PC-9 (cell line): ENCODE measurements around the gene PTPRD. TPM values are rescaled to one million over a fixed set of nuclear protein-coding genes. Genes with fewer than 3 reads are reported as not detected.

Source experiments
- BruUV-seq: library from RNA; stranded (reverse); fragments of 400-500 nt; replicated peaks from 2 replicates; lab custom pipeline; 2021; lab: Mats Ljungman, UMichigan
- CTCF ChIA-PET: fragments of 300-600 bp; sonication (Branson Sonifier 250); formaldehyde crosslinking; loops from one replicate; lab custom pipeline; 2022; ENCODE audit warnings: antibody characterized with exemption; lab: Charles Lee
- POLR2A ChIA-PET: fragments of 300-600 bp; sonication (Branson Sonifier 250); formaldehyde crosslinking; loops from one replicate; lab custom pipeline; 2022; ENCODE audit warnings: antibody characterized with exemption; ENCODE audit not compliant: unreplicated experiment; lab: Charles Lee
- DNase-seq, 2 experiments: peaks; one replicate each; pipeline versions ENCODE4 v3.0.0 to v3.0.0-alpha.2; 2015 to 2022; ENCODE audit warnings: mixed read lengths in 1 of 2
- H2AFZ ChIP-seq: fragments of 200-600 bp; sonication (generic); 2 replicates; pipeline ENCODE4 v1.8.1; 2017; ENCODE audit warnings: antibody characterized with exemption
- H3F3A ChIP-seq: fragments of 200-600 bp; sonication (generic); 2 replicates; pipeline ENCODE4 v1.8.1; 2017; ENCODE audit warnings: antibody characterized with exemption, mild to moderate bottlenecking, low read depth; ENCODE audit not compliant: insufficient read depth
- H3K27ac ChIP-seq: fragments of 200-600 bp; sonication (generic); 2 replicates; pipeline ENCODE4 v1.6.1; 2016; ENCODE audit warnings: mixed run types
- H3K27me3 ChIP-seq: fragments of 200-600 bp; sonication (generic); 2 replicates; pipeline ENCODE4 v1.6.1; 2016; ENCODE audit warnings: low read depth, mixed run types; ENCODE audit not compliant: insufficient read depth
- H3K36me3 ChIP-seq: fragments of 200-600 bp; sonication (generic); 2 replicates; pipeline ENCODE4 v1.6.1; 2016; ENCODE audit warnings: low read depth, mixed run types
- H3K4me1 ChIP-seq: fragments of 200-600 bp; sonication (generic); replicated peaks from 2 replicates; pipeline ENCODE4 v1.6.1; 2016; ENCODE audit warnings: mixed run types; ENCODE audit not compliant: insufficient read depth
- H3K4me2 ChIP-seq: fragments of 200-600 bp; sonication (generic); 2 replicates; pipeline ENCODE4 v1.6.1; 2017; ENCODE audit warnings: mixed run types
- H3K4me3 ChIP-seq: fragments of 200-600 bp; sonication (generic); 2 replicates; pipeline ENCODE4 v1.6.1; 2016; ENCODE audit warnings: mixed run types
- H3K79me2 ChIP-seq: fragments of 200-600 bp; sonication (generic); 2 replicates; pipeline ENCODE4 v1.6.1; 2017; ENCODE audit warnings: low read depth, mixed run types
- H3K9me2 ChIP-seq: fragments of 200-600 bp; sonication (generic); 2 replicates; pipeline ENCODE4 v1.8.1; 2017; ENCODE audit warnings: mild to moderate bottlenecking; ENCODE audit not compliant: insufficient read depth
- H3K9me3 ChIP-seq: fragments of 200-600 bp; sonication (generic); 2 replicates; pipeline ENCODE4 v1.8.1; 2016; ENCODE audit warnings: low read depth; ENCODE audit not compliant: insufficient read depth
- H4K20me1 ChIP-seq: fragments of 200-600 bp; sonication (generic); 2 replicates; pipeline ENCODE4 v1.8.1; 2017; ENCODE audit not compliant: insufficient read depth
- CTCF ChIP-seq: fragments of 200-600 bp; sonication (generic); conservative IDR thresholded peaks from 2 replicates; pipeline ENCODE4 v1.6.1; 2017; ENCODE audit warnings: mixed run types, antibody characterized with exemption, mild to moderate bottlenecking, moderate library complexity
- EZH2 ChIP-seq: fragments of 200-600 bp; sonication (generic); IDR thresholded peaks from 2 replicates; pipeline ENCODE4 v1.8.0; 2017; ENCODE audit warnings: antibody characterized with exemption, low read depth
- intact Hi-C: fragments of 100-400 bp; cut with micrococcal nuclease; formaldehyde crosslinking; loops from one replicate; pipeline ENCODE4 v1.10.0; 2022; ENCODE audit not compliant: unreplicated experiment
- total RNA-seq: library from RNA; stranded (reverse); gene quantifications from 2 replicates; pipeline ENCODE4 v1.2.3, GENCODE V29; 2021

The PTPRD gene
- total RNA-seq, 1 experiment from 2014 or later = not detected

- CTCF ChIA-PET = no interaction called here
Measured at GRCh38 chr9:9970514-9970913, 642.3 kb downstream of the PTPRD start.

GRCh38 chr9:9963841-9964240 lies 649.0 kb downstream of the PTPRD start:
- Histone ChIP-seq H3K4me2 (no peak overlapping the region), H3K9me2 (no peaks in the 10 kb centered on the region), H3K27me3 (no peaks in the 10 kb centered on the region), H3K9me3 (no peaks in the 10 kb centered on the region), H3K79me2 (no peaks in the 10 kb centered on the region), H3K4me3 (no peak overlapping the region), H3K27ac (no peak overlapping the region), H3F3A (no peaks in the 10 kb centered on the region), H3K36me3 (no peaks in the 10 kb centered on the region), H3K4me1 (no peaks in the 10 kb centered on the region), H2AFZ (no peak overlapping the region), H4K20me1 (no peaks in the 10 kb centered on the region)
- CTCF ChIA-PET = no interaction called here
- DNase-seq = no peak
- POLR2A ChIA-PET = no interaction called here
- TF ChIP-seq EZH2 = no peak
- no peak for TF ChIP-seq CTCF
- BruUV-seq = no TSS peak
- intact Hi-C loops = no loop called here

More at GRCh38 chr9:9970514-9970913, 642.3 kb downstream of the PTPRD start:
- DNase-seq = no peak
- POLR2A ChIA-PET = no interaction called here
- TF ChIP-seq CTCF (no peak), EZH2 (no peak)
- no peaks in the 10 kb centered on the region for H3K4me1 ChIP-seq
- no peaks in the 10 kb centered on the region for H3F3A ChIP-seq
- H3K79me2 ChIP-seq = no peaks in the 10 kb centered on the region
- no peaks in the 10 kb centered on the region for H3K9me2 ChIP-seq
- H4K20me1 ChIP-seq = no peaks in the 10 kb centered on the region
- H3K36me3 ChIP-seq = no peaks in the 10 kb centered on the region
- no peaks in the 10 kb centered on the region for H3K9me3 ChIP-seq
- no peaks in the 10 kb centered on the region for H3K27me3 ChIP-seq
- no peak overlapping the region for H3K27ac ChIP-seq
- BruUV-seq = no TSS peak
- H3K4me2 ChIP-seq = no peak overlapping the region
- intact Hi-C loops = no loop called here
- no peak overlapping the region for H2AFZ ChIP-seq
- H3K4me3 ChIP-seq = no peak overlapping the region

- Histone ChIP-seq H3K27ac (no peak overlapping the region), H3K4me1 (no peaks in the 10 kb centered on the region), H3K4me2 (no peak overlapping the region), H3K4me3 (no peak overlapping the region), H3K27me3 (no peaks in the 10 kb centered on the region), H3K79me2 (no peaks in the 10 kb centered on the region), H3K9me3 (no peaks in the 10 kb centered on the region), H3K9me2 (no peaks in the 10 kb centered on the region), H3F3A (no peaks in the 10 kb centered on the region), H2AFZ (no peak overlapping the region), H3K36me3 (no peaks in the 10 kb centered on the region), H4K20me1 (no peaks in the 10 kb centered on the region)
- CTCF ChIA-PET = no interaction called here
- intact Hi-C loops = no loop called here
- no peak for DNase-seq
- POLR2A ChIA-PET = no interaction called here
- TF ChIP-seq CTCF = no peak
- TF ChIP-seq EZH2 = no peak
- BruUV-seq = no TSS peak
Measured at GRCh38 chr9:9961934-9962333, 650.9 kb downstream of the PTPRD start.
